ENCODE data around the gene ATF7.

The ATF7 gene

DNA sequence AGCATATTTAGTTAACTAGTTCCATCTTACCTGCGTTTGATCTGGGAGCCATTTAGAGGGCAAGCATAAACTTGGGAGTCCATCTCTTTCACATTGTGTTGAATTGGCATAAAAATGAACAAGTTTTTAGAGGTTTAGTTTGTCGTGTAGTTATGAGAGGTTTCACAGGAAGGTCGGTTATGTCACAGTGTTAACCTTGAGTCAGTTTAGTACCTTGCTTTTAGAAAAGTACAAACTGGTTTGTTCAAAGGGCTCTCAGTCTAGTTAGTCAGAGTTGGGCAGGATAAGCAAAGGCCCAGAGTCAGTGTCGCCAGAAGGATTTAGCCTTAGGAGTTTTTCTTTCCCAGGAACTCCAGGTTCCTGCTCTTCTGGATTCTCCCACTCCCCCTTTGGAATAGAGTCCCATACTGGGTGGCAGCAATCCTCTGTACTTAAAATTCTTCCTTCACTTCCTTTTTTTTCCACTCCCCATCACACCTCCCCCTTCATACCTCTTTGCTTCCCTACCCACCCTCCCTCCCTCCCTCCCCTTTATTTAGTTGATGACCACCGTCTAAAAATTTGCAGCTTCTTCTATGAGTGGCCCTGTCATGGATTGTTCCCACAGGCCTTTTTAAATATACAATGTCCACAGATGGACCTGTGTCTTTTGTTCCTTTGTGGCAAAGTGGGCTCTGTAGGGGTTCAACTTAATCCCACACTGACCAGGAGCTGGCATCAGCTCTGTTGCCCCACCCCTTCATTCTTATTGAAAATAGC lies 162.2 kb downstream of the ATF7 start:
- POLR2A ChIA-PET, result interaction anchor here (1.3 kb wide), 2 partner anchors 10 to 18 kb away, joined by 4 read pairs; no protein-coding TSS in a partner anchor
- TF ChIP-seq, protein P1, sequence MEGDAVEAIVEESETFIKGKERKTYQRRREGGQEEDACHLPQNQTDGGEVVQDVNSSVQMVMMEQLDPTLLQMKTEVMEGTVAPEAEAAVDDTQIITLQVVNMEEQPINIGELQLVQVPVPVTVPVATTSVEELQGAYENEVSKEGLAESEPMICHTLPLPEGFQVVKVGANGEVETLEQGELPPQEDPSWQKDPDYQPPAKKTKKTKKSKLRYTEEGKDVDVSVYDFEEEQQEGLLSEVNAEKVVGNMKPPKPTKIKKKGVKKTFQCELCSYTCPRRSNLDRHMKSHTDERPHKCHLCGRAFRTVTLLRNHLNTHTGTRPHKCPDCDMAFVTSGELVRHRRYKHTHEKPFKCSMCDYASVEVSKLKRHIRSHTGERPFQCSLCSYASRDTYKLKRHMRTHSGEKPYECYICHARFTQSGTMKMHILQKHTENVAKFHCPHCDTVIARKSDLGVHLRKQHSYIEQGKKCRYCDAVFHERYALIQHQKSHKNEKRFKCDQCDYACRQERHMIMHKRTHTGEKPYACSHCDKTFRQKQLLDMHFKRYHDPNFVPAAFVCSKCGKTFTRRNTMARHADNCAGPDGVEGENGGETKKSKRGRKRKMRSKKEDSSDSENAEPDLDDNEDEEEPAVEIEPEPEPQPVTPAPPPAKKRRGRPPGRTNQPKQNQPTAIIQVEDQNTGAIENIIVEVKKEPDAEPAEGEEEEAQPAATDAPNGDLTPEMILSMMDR (IDR thresholded peaks at IDR 0.05; ENCODE audit: insufficient read depth, low read length, missing control alignments), result no peak
- CTCF ChIA-PET, result interaction anchor here (0.7 to 3.2 kb wide), 6 partner anchors 9 to 111 kb away, joined by 3 to 19 read pairs (median 5); no protein-coding TSS in a partner anchor
- H3K4me3 ChIP-seq (ENCODE audit: low read depth, low read length), result no peak overlapping the region
- no peak for DNase-seq (ENCODE audit: low read depth, low spot score)

DNA sequence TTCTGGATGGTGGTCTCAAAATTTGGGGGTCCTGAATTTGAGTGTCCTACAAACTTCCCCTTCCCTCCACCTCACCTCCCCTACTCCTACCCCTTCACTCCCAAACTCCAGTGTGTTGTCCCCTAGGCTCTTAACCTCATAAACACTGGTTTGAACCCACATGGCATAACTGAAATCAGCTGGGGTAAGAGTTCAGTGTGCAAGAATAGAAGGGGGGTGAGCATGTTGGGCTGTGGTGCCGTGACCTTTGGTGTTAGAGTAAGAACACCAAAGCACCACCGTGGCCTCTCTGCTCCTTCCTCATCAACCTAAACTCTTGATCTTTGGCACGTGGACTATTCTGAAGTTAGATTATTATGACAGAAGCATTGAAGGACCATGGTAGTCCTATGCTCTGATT lies 163.2 kb downstream of the ATF7 start:
- H3K4me3 ChIP-seq (ENCODE audit: low read depth, low read length), result no peak overlapping the region
- CTCF ChIA-PET, result interaction anchor here (1.2 to 1.5 kb wide), 2 partner anchors 12 to 14 kb away, joined by 3 to 4 read pairs; no protein-coding TSS in a partner anchor
- TF ChIP-seq, protein P1 (IDR thresholded peaks at IDR 0.05; ENCODE audit: insufficient read depth, low read length, missing control alignments), result no peak
- POLR2A ChIA-PET, result no interaction called here
- no peak for DNase-seq (ENCODE audit: low read depth, low spot score)

DNA sequence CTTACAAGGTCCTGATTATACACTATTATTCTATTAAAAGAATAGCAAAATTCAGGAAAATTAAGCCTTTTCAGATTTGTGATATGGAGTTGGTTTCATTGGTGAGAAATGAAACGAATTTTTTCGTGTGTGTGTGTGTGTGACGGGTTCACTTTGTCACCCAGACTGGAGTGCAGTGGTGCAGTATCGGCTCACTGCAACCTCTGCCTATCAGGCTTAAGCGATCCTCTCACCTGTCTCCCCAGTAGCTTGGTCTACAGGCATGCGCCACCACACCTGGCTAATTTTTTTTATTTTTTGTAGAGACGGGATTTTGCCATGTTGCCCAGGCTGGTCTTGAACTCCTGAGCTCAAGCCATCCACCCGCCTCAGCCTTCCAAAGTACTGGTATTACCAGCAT lies 164.6 kb downstream of the ATF7 start:
- no peak overlapping the region for H3K4me3 ChIP-seq (ENCODE audit: low read depth, low read length)
- no peak for DNase-seq (ENCODE audit: low read depth, low spot score)
- CTCF ChIA-PET, result interaction anchor here (1.3 kb wide), 1 partner anchor 34 kb away, joined by 3 read pairs; no protein-coding TSS in a partner anchor
- POLR2A ChIA-PET, result interaction anchor here (0.7 kb wide), 1 partner anchor 14 kb away, joined by 4 read pairs; no protein-coding TSS in a partner anchor
- TF ChIP-seq, protein P1 (IDR thresholded peaks at IDR 0.05; ENCODE audit: insufficient read depth, low read length, missing control alignments), result no peak

DNA sequence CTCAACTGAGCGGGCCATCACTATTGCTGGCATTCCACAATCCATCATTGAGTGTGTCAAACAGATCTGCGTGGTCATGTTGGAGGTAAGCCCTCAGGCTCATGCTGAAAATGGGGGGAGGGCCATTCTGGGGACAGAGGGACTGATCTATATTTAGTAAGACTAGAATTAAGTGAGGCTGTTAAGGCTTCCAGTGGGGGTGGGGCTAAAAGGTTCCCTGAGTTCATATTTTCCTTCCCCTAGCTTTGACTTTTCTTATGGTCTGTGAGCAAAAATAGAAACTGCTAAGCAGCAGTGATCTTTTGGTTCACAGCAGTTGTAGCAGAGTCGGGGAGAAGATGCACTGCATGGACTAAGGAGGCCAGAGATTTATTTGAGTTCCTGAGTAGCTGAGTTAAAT lies 165.1 kb downstream of the ATF7 start:
- H3K4me3 ChIP-seq (ENCODE audit: low read depth, low read length), result no peak overlapping the region
- TF ChIP-seq, protein P1 (IDR thresholded peaks at IDR 0.05; ENCODE audit: insufficient read depth, low read length, missing control alignments), result no peak
- ChIA-PET POLR2A (no interaction called here), CTCF (interaction anchor here (1.6 kb wide), 1 partner anchor 10 kb away, joined by 4 read pairs; no protein-coding TSS in a partner anchor)
- no peak for DNase-seq (ENCODE audit: low read depth, low spot score)

DNA sequence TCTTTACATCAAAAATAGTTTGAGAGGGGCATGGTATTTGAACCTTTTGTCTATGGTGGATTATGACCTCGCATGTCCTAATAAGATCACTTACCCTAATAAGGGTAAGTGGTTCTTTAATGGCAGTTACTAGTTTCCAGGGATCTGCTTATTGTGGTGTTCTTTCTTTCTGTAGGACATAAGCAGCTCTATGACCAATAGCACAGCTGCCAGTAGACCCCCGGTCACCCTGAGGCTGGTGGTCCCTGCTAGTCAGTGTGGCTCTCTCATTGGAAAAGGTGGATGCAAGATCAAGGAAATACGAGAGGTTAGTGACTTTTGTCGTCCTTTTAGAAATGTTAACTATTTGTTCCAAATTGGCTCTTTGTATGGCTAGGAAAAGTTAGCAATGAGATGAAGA lies 167.1 kb downstream of the ATF7 start:
- TF ChIP-seq, protein P1 (IDR thresholded peaks at IDR 0.05; ENCODE audit: insufficient read depth, low read length, missing control alignments), result no peak
- ChIA-PET CTCF (interaction anchor here (1.0 to 8.3 kb wide), 4 partner anchors 9 to 138 kb away, joined by 3 to 81 read pairs (median 4); partner anchors contain the start of gene AAAS), POLR2A (no interaction called here)
- no peak for DNase-seq (ENCODE audit: low read depth, low spot score)
- no peak overlapping the region for H3K4me3 ChIP-seq (ENCODE audit: low read depth, low read length)

All from AG04449 (cell line).